Right ventricle myocardium superior (tissue), 1 donor: ENCODE measurements around the gene CCR5. TPM values are rescaled to one million over a fixed set of nuclear protein-coding genes. Genes with fewer than 3 reads are reported as not detected.

Experiments
- ATAC-seq: fragments of 200-7000 bp; cut with Tn5 transposase; one replicate; pipeline ENCODE4 v1.9.1; 2020; ENCODE audit warnings: mild to moderate bottlenecking; ENCODE audit not compliant: poor library complexity
- DNase-seq: peaks from one replicate; pipeline ENCODE4 v3.0.0-alpha.2; 2020
- intact Hi-C: fragments of 100-400 bp; cut with DNase I; formaldehyde crosslinking; loops from one replicate; pipeline ENCODE4 v1.11.2; 2022
- total RNA-seq: library from RNA; stranded (reverse); fragmentation: NEBNext Ultra II Directional; extraction: Animal tissue kit (Norgen Biotek cat#: 25700); gene quantifications from one replicate; pipeline ENCODE4 v1.2.1, GENCODE V29; 2021
- donor health status: DM: no; HTN: yes; CAD: no; lungs with severe emphysema.

The CCR5 gene
- total RNA-seq, 1 donor from 2014 or later = 0.24 TPM

DNA sequence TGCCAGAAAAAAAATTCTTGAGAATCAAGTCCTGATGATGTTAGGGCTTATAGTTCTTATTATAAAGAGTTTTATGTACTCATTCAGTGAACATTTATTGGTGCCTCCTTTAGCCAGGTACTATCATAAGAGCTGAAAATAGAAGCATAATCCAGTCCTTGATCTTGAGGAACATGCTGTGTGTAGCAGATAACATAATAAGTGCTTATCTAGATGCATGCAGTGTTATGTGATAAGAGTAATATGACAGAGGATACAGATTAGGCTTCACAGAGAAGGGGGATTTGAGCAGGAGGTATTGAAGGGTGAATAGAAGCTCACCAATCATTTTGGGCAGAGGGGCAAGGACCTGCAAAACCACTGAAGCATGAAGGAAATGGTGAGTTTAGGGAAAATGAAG is 15.8 kb upstream of the CCR5 start:
- ATAC-seq (no peak), DNase-seq (no peak)
- intact Hi-C loops = no loop called here

- DNase-seq (no peak), ATAC-seq (no peak)
- intact Hi-C loops = no loop called here
Measured at GRCh38 chr3:46356276-46356675, 14.5 kb upstream of the CCR5 start.

- DNase-seq = no peak
- intact Hi-C loops = no loop called here
- no peak for ATAC-seq
Measured at GRCh38 chr3:46356909-46357308, 13.8 kb upstream of the CCR5 start.

- DNase-seq = no peak
- intact Hi-C loops = no loop called here
- ATAC-seq = no peak
Measured at GRCh38 chr3:46358466-46358865, 12.3 kb upstream of the CCR5 start.

GRCh38 chr3:46359733-46360493 is 10.8 kb upstream of the CCR5 start:
- no peak for ATAC-seq
- intact Hi-C loops = no loop called here

GRCh38 chr3:46360907-46361306 is 9.8 kb upstream of the CCR5 start:
- intact Hi-C loops = no loop called here
- no peak for ATAC-seq
- peak; percentile 47 for DNase-seq

More at GRCh38 chr3:46359733-46360493, 10.8 kb upstream of the CCR5 start:
- no peak for DNase-seq

DNA sequence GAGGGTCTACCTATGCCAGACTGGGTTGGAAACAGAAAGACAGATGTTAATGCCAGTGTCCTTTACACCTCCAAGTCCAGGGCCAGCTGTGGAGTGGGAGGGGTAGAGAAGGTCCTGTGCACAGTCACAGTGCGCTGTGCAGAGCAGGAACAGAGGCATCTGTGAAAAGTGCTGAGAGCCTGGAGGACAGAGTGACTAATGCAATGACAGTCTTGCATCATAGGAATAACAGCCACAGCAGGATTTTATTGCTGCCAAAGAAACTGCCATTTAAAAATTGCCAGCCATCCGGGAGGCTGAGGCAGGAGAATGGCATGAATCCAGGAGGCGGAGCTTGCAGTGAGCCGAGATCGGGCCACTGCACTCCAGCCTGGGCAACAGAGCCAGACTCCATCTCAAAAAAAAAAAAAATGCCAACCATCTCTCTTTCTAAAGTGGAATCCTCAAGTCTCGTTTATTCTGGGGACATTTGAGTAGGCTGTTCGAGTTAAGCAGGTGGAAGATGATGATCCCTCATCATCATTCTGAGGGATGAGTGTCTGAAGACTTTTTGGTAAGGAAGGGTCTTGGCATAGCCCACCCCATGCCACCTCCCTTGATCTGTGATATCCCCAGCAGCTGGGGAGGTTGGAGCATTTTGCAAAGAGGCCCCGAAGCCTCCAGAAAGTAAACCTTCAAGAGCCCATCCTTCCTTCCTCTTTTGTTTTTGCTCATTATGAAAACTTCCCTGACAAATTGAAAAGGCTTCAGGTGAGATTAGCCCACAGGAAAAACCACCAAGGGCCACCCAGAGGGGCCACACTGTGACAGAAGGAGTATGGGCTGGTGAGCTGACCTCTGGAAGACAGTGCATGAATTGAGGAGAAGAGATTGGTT is 9.1 kb upstream of the CCR5 start:
- DNase-seq (peak; percentile 51), ATAC-seq (peak; percentile 80)
- intact Hi-C loops = no loop called here

- ATAC-seq (no peak), DNase-seq (no peak)
- intact Hi-C loops = no loop called here
Measured at GRCh38 chr3:46365041-46365440, 5.7 kb upstream of the CCR5 start.

DNA sequence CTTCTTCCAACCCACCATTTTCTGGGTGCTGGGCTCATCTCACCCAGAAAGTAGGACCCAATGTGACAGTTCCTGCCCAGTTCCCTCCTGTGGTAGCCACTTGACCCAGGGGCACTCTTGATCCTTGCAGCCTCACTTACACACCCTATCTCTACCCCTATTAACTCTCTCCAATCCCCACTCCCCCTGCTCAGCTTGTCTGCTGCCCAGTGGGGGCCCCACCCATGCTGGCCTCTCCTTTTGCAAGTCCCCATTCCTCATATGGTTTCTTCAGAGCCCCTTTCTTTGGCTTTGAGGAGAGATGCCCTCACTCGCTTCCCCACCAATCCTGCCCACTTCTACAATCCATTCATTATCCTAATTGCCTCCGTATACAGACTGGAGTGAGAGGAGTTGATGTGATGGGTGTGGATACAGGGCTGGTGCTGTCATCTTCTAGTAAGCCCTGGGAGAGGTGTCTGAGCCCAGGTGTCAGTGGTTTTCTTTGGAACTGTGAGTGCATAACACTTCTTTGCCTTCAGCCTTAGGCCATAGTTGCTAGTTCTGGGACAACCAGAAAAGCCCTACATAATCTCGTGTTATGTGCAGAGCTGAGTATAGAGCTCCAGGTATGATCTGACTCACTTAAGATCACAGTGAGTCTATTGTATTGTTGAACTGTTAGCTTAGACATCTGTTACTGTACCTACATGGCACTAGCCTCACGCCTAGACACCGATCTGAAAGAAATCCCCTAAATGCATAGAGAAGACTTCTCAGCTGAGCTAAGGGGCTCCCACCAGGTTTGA is 4.8 kb upstream of the CCR5 start:
- no peak for ATAC-seq
- no peak for DNase-seq
- intact Hi-C loops = no loop called here

- intact Hi-C loops = no loop called here
- peak; percentile 75 for ATAC-seq
Measured at GRCh38 chr3:46367811-46368210, 2.9 kb upstream of the CCR5 start.

GRCh38 chr3:46368569-46368968 is 2.2 kb upstream of the CCR5 start:
- peak; percentile 66 for DNase-seq
- intact Hi-C loops = no loop called here
- peak; percentile 79 for ATAC-seq

More at GRCh38 chr3:46367811-46368210, 2.9 kb upstream of the CCR5 start:
- no peak for DNase-seq

DNA sequence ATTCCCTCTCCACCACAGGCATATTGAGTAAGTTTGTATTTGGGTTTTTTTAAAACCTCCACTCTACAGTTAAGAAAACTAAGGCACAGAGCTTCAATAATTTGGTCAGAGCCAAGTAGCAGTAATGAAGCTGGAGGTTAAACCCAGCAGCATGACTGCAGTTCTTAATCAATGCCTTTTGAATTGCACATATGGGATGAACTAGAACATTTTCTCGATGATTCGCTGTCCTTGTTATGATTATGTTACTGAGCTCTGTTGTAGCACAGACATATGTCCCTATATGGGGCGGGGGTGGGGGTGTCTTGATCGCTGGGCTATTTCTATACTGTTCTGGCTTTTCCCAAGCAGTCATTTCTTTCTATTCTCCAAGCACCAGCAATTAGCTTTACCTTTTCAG is 1.6 kb upstream of the CCR5 start:
- no peak for ATAC-seq
- no peak for DNase-seq
- intact Hi-C loops = no loop called here

DNA sequence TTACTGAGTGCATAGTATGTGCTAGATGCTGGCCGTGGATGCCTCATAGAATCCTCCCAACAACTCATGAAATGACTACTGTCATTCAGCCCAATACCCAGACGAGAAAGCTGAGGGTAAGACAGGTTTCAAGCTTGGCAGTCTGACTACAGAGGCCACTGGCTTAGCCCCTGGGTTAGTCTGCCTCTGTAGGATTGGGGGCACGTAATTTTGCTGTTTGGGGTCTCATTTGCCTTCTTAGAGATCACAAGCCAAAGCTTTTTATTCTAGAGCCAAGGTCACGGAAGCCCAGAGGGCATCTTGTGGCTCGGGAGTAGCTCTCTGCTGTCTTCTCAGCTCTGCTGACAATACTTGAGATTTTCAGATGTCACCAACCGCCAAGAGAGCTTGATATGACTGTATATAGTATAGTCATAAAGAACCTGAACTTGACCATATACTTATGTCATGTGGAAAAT is 1.0 kb upstream of the CCR5 start:
- DNase-seq (no peak), ATAC-seq (no peak)
- intact Hi-C loops = loop anchor here (5.0 to 10.0 kb wide), 2 partner anchors 92 to 275 kb away; no protein-coding TSS in a partner anchor

DNA sequence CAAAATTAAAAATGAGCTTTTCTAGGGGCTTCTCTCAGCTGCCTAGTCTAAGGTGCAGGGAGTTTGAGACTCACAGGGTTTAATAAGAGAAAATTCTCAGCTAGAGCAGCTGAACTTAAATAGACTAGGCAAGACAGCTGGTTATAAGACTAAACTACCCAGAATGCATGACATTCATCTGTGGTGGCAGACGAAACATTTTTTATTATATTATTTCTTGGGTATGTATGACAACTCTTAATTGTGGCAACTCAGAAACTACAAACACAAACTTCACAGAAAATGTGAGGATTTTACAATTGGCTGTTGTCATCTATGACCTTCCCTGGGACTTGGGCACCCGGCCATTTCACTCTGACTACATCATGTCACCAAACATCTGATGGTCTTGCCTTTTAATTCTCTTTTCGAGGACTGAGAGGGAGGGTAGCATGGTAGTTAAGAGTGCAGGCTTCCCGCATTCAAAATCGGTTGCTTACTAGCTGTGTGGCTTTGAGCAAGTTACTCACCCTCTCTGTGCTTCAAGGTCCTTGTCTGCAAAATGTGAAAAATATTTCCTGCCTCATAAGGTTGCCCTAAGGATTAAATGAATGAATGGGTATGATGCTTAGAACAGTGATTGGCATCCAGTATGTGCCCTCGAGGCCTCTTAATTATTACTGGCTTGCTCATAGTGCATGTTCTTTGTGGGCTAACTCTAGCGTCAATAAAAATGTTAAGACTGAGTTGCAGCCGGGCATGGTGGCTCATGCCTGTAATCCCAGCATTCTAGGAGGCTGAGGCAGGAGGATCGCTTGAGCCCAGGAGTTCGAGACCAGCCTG is 984 bp downstream of the CCR5 start:
- intact Hi-C loops = loop anchor here (5.0 to 10.0 kb wide), 2 partner anchors 94 to 277 kb away; no protein-coding TSS in a partner anchor
- no peak for ATAC-seq
- no peak for DNase-seq

- intact Hi-C loops = loop anchor here (5.0 to 10.0 kb wide), 2 partner anchors 95 to 278 kb away; no protein-coding TSS in a partner anchor
- ATAC-seq = no peak
- DNase-seq = no peak
Measured at GRCh38 chr3:46372492-46373359, 2.0 kb downstream of the CCR5 start.

GRCh38 chr3:46374755-46375154 is 4.0 kb downstream of the CCR5 start:
- intact Hi-C loops = loop anchor here (5.0 to 10.0 kb wide), 2 partner anchors 97 to 280 kb away; no protein-coding TSS in a partner anchor
- DNase-seq (no peak), ATAC-seq (no peak)

DNA sequence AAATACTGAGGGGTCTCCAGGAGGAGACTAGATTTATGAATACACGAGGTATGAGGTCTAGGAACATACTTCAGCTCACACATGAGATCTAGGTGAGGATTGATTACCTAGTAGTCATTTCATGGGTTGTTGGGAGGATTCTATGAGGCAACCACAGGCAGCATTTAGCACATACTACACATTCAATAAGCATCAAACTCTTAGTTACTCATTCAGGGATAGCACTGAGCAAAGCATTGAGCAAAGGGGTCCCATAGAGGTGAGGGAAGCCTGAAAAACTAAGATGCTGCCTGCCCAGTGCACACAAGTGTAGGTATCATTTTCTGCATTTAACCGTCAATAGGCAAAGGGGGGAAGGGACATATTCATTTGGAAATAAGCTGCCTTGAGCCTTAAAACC is 4.5 kb downstream of the CCR5 start:
- DNase-seq (no peak), ATAC-seq (no peak)
- intact Hi-C loops = loop anchor here (10.0 kb wide), 1 partner anchor 280 kb away; no protein-coding TSS in a partner anchor
